T-helper 9 cell (primary cell): ENCODE data around the gene FAM98C.

Experiments
- DNase-seq: peaks from one replicate; pipeline ENCODE4 v3.0.0-alpha.2; 2020

FAM98C gene

DNA sequence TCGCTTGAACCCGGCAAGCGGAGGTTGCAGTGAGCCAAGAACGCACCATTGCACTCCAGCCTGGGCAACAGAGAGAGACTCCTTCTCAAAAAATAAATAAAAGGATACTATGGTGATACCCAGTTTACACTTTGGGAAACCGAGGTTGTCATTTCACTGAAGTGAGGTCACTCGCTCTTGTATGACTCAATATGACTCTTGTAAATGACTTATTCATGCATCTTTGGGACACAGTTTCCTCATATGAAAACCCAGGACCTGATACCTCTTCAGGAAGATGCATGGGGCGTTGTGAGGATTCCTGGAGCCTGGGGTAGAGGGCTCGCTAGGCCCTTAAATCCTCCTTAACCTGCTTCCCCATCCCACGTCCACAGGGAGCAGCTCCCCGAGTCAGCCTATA lies 24.0 kb upstream of the FAM98C start:
- DNase-seq: no peak

DNA sequence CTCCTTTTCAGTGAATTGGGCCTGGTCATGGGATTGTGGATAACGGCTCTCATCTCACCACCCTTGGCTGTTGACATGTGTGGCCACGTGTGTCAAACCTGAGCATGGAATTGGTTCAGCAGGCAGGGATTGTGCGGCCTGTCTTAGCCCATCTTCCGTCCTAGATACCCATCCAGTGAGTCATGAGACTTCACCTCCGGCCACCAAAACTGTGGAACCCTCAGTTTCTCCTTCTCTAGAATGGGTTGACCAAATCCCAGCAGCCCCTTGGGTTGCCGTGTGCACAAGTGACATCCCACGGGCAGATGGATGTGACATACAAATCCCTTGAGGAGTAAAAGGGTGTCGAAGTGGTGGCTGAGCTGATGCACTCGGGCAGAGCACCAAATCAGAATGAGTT lies 21.8 kb upstream of the FAM98C start:
- no peak for DNase-seq

DNA sequence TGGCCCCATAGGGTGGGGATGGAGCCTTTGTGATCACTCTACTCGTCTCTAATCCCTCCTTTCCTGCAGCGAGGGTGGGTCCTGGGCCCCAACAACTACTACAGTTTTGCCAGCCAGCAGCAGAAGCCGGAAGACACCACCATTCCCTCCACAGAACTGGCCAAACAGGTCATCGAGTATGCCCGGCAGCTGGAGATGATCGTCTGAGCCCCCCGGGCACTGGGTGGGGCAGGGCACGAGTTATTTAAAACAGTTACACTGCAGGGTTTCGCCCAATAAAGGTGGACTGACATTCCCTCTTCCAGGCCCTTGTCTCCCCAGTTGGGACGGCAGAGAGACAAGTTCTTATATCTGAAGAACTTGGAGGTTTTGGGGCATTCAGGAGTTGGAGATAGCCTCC lies 19.7 kb upstream of the FAM98C start:
- no peak for DNase-seq

DNA sequence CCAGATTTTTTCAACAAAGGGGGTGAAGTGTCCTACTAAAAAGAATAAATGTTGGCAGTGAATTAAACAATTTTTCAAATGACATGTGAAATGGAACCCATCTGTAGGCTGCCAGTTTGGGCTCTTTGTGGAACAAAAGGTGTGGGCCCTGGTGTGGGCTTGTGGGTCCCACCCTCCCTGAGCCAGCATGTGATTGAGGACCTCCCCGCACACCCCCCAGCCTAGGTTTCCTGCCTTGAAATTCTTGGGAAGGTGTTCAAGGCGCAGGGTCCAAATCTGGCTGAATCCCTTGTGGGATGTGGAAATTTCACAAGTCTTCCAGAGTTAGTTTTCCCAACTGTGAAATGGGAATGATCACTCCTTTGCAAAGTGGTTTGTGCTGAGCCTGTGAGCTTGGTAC lies 19.1 kb upstream of the FAM98C start:
- no peak for DNase-seq

DNA sequence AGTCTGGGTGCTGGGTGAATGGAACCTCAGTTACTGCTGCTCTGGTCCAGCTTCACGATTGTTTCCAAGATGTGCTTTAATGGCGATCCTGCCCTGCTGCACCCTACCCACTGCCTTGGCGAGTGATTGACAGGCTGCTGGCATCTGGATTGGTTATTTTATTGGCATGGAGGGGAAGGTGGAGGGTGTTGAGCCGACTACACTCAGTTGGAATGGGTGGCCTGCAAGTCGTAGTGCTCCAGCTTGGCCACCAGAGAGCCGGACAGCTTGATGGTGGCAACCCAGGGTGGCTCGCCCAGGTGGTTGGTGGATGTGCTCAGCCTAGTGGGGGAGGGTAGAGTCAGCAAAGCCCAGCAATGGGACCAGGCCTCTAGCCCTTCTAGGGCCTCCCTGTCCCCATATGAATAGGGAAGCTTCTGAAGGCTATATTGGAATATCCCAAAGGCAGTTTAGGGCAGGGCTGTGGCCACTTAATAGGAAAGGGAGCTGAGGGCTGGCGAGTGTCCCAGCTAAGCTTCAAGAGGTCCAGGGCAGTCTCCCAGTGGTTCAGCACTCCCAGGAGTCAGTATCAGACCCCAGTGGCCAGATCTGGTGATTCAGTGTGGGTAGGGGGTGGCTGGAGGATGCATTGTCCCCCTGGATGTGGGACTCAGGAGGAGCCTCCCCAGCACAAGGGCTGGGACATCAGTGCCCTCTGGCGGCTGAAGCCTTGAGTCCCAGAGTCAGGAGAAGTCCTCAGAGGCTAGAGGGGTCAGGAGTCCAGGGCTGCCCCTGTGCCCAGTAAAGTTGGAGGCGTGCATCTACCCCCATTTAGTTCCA lies 18.5 kb upstream of the FAM98C start:
- DNase-seq: no peak

DNA sequence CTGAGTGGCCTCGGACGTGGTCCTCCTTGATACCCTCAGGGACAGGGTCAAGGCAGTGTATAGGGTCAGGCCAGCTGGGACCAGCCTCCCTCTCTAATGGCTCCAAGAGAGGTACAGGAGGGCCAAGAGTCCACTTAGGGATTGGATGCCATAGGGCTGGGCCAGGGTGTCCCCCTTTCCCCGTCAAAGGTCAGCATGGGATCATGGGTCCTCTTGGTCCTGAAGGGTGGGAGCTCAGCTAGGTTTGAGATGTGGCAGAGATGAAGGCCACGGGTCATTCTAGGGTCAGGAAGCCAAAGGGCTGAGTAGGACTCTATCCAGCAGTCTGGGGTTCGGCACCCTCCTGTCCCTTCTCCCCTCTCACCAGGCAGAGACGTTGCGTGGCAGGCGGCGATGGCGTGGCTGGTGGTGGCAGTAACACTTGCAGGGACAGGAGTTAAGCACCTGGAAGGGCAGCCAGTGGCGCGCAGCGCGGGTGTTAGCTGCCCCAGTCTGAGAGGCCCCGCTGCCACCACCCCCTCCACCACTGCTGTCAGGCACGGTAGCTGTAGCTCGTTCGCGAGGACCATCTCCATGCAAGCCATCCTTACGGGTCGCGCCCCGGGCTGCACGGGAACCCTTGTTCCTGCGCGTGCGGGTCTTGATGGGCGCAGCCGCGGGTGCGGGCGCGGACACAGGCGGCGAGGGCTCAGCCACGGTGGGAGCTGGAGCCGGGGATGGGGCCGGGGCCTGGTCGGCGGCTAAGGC lies 17.7 kb upstream of the FAM98C start:
- DNase-seq: no peak

DNA sequence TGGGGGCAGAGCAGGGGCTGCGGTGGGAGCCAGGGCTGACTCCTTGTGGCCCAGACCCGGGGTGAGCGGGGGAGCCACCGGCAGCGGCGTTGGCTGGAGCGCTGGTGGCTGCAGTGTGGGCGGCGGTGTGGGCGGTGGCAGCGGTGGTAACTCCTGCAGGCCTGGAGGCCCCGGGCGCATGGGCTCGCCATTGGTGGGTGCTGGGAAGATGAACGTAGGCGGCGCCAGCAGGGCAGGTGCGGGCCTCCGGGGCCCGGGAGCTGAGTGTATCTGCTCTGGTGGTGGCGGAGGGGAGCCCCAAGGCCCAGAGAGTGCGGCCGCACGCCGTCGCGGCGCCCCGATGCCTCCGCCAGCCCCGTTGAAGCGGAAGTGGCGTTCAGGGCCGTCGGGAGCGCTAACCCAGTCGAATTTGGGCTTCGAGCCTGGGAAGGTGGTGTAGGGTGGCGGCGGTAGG lies 17.1 kb upstream of the FAM98C start:
- DNase-seq: no peak

DNA sequence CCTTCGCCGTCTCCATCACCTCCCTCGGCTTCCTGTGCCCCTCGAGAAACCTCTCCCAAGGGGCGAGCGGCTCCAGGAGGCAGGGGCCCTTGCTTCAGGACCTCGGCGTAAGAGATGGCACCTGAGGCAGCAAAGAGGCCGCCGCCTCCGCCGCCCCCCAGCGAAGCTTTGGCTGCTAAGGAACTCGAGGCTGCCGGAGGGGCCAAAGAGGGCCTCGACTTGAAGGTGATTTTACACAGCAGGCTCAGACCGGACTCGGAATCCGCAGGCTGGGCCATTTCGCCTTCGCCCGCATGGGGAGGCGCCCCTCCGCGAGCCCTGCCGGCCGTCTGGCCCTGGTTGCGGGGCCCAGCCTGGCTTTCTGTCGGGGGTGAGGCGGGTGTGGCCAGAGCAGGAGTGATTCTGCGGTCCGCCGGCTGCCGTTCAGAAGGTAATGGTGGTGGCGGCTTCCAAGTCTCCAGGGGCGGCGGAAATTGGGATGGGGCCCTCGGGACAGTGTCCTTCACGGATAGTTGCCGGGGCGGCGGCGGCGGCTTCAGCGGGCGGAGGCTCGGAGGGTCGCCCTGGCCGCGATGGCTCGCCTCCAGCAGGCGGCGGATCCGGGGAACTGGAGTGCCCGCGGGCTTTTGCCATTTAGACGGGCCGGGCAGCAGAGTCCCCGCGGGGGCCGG lies 16.5 kb upstream of the FAM98C start:
- no peak for DNase-seq

DNA sequence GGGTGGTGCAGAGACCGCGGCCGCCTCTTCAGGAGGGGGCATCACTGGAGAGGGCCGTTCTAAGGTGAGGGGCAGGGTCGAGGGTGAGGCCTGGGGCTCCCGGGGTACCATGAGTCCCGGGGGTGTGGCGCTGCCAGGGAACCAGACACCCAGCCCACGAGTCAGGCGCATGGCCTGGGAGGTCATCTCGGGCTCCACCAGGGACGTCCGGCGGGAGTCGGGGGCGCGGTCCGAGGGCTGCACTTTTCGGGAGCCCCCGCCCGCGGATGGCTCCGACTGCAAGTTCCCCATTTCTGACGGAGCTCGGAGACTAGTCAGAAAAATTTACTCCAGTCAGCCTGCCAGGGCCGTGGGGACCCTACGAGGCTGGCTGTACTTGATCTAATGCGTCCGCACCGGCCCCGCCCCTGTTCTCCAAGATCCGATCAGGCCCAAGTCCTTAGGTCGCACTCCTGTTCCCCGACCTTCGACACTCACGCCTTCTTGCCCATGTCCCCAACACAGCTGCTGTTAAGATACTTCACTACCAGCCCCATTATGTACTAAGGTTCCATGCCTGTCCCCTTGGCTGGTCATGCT lies 15.8 kb upstream of the FAM98C start:
- DNase-seq: no peak

DNA sequence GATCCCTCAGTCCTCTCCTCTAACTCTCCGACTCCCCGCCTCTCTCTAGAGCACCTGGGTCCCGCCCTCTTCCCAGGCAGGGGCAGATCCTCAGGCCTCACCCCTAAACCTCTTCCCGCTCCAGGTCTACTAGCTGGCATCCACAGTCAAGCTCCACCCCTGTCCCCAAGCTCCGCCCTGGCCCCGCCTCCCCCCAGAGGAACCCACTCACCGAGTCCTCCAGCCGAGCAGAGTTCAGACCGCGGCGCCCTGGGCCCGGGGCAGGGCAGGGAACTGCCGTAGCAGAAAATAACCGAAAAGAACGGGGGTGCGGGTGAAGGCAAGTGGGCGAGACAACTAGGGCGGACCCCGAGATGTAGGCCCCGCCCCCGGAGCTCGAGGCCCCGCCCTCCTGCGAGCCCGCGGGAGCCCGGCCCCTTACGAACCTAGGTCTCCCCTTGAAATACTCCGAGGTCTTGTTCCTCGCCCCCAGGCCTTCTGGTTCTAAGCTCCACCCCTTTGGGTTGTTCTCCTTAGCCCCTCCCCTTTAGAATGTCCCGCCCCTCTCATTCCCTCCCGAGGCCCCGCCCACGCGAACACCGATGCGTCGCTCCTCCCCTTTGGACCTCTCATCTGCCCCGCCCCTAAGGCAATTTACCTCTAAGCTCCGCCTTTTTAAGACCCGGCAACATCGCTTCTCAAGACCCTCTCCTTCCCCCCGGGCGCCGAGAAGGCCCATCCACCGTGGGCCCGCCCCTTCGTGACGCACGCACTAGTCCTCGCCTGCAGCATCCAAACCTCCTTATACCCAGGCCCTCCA lies 15.1 kb upstream of the FAM98C start, which contains the start of gene GGN:
Gene GGN, minus strand, starts transcription at position 485 of the 799 bp plus-strand sequence. CDS start 773 bp downstream, outside the sequence.
- DNase-seq: peak; percentile 77

DNA sequence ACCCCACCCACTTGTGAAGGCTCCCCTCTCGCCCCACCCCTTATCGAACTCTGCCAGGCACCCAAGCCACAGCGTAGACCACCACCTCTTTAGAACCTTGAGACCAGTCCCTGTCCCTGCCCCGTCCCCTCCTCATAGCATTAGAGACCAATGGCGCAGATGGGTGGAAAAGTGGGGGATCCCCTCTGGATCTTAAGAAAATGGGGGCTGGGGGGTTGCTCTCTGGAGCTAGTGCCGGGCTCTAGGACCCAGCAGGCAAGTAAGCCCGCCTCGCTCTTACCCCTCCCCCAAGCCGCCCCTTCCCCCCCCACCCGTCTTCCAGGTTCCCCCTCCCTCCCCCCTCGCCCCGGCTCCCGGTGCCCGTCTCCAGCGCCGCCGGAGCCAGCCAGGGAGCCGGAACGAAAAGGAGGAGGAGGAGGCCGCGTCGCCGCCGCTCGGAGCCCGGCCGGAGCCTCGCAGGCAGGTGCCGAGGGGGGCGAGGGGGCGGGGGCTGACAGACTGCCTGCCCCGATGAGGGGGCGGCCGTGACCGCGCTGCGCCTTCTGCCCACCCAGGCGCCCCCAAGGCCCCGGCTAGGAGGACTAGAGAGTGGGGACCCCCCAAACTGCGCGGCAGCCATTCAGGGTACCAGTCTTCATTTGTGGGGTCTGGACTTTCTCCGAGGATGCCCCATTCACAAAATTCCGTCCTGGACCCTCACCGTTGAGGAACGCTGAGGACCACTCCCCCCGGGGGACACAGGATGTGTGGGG lies 14.4 kb upstream of the FAM98C start, which contains the start of gene SPRED3:
Gene SPRED3, plus strand, starts transcription at position 349 of the 752 bp plus-strand sequence. CDS start 1,606 bp downstream, outside the sequence.
- no peak for DNase-seq

DNA sequence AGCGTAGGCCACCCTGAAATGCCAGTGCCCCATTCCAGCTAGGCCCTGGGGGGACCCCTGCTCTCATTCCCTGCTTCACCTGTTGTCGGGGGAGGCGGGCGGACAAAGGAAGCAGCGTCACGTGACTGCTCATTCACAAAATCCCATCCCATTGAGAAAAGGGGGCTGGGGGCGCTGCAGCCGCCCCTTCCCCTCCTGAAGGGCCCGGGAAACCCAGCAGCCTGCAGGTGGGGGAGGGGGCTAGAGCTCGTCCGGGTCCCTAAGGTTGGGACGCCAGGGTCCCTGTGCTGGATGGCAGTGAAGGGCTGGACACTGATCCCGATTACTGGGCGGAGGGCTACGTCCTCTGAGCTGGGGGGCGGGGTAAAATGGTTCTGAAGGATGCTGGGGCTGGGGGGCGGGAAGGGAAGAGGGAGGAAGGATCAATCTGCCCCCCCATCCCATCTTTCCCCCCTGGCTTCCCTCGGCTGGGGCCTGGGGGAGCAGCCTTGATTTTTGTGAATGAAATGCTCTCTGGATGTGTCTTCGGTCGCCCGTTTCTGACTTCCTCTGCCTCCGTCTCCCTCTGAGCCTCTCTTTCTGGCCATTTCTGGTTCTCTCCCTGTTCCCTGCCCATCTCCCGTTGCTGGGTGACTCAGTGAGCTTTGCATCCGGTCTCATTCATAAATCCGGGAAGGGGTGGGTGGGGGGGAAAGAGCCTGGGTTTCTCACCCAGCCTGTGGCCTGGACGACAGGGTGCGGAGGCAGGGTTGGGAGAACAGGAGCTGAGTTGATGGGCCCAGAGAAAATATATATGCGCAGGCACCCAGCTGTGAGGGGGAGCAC lies 13.6 kb upstream of the FAM98C start:
- DNase-seq: no peak

DNA sequence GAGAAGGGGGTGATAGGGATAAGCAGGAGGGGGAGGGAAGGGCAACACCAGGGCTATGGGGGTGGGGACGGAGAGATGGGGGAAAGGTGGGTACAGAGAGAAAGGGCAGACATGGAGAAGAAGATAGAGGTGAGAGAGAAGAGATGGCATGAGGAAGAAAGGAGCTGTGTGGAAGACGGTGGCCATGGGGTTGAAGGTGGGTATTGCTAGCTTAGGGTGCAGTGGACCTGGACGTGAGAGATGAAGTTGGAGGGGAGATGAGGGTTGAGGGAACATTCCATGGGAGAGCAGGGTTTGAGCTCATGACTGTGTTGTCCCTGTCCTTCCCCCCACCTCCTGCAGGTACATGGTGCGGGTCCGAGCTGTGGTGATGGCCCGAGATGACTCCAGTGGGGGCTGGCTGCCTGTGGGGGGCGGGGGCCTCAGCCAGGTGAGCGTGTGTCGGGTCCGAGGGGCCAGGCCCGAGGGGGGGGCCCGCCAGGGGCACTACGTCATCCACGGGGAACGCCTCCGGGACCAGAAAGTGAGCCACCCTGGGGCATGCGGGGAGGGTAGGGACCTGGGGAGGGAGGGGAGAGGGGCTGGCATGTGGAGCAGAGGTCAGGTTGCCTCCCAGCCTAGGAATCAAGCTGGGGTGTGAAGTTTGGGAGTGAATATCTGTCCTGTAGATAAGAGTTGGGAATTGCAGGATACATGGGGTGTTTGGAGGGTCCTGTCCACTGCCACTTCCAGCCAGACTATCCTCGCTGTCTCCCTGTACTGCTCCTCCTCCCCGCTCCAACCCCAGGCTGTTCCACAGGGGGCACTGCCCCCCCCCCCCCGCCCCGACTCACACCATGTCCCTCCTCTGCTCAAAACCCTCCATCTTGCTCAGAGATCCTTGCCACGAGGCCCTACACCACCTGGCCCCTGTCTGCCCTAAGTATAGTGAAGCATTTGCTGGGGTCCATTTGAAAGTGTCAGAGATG lies 12.7 kb upstream of the FAM98C start:
- no peak for DNase-seq

DNA sequence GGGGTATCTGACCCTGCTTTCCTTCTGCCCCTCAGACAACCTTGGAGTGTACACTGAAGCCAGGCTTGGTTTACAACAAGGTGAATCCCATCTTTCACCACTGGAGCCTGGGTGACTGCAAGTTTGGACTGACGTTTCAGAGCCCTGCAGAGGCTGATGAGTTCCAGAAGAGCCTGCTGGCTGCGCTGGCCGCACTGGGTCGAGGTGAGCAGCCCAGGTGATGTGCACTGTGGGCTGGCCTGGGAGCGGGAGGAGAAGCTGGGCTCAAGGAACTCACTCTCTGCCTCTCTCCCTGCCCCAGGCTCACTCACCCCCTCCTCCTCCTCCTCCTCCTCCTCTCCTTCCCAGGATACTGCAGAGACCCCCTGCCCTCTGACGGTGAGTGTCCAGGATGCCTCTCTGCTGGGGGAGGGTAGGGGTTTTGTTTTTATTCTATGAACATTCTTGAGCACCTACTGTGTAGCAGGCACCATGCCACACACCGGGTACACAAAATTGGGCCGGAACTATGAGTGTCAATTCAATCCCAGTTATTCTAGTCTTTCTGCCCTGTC lies 10.9 kb upstream of the FAM98C start:
- DNase-seq: no peak

DNA sequence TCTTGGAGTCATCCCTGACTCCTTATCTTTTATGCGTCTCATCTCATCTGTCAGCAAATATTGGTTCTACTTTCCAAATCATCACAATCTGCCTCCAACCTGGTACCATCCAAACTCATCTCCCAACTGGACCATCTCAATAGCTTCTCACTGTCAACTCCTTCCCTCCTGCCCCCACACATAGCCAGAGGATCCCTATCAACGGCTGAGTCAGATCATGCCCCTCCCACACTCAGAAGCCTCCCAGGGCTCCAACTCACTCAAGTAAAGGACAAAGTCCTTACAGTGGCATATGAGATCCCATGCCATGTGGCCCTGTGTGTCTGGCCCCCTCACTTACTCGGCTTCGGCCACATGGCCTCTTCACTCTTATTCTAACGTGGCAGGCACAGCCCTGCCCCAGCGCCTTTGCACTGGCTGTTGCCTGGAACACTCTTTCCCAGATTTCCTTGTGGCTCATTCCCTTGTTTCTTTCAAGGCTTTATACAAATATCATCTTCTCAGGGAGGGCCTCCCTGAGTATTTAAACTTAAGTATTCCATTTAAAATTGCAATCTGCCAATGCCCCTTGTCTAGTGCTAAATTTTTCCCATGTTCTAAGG lies 10.1 kb upstream of the FAM98C start:
- no peak for DNase-seq

DNA sequence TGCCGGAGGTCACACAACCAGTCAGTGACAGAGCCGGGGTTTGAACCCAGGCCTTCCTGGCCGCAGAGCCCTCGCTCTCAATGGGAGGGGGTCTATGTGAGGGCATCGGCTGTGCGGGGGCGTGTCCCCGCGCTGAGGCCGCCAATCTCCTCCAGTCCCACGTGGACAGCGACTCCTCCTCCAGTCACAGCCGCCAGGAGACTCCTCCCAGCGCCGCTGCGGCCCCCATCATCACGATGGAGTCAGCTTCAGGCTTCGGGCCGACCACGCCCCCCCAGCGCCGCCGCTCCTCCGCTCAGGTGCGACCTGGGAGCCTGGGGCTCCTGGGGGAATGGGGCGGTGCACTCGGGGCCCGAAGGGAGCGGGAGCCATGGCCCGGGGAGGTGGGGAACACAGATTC lies 8.4 kb upstream of the FAM98C start:
- peak; percentile 49 for DNase-seq

DNA sequence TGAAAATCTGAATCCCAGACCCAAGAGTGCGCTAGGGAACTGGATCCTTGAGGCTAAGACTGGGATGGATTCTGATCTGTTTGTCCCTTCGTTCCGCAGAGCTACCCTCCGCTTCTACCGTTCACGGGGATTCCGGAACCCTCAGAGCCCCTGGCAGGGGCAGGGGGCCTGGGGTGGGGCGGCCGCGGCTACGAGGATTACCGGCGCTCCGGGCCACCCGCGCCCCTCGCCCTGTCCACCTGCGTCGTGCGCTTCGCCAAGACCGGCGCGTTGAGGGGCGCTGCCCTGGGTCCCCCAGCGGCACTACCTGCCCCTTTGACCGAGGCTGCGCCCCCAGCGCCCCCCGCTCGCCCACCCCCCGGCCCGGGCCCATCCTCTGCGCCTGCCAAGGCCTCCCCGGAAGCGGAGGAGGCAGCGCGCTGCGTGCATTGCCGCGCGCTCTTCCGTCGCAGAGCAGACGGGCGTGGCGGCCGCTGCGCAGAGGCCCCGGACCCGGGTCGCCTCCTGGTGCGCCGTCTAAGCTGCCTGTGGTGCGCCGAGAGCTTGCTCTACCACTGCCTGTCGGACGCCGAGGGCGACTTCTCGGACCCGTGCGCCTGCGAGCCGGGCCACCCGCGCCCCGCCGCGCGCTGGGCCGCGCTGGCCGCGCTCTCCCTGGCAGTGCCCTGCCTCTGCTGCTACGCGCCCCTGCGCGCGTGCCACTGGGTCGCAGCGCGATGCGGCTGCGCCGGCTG lies 7.3 kb upstream of the FAM98C start:
- DNase-seq: no peak

DNA sequence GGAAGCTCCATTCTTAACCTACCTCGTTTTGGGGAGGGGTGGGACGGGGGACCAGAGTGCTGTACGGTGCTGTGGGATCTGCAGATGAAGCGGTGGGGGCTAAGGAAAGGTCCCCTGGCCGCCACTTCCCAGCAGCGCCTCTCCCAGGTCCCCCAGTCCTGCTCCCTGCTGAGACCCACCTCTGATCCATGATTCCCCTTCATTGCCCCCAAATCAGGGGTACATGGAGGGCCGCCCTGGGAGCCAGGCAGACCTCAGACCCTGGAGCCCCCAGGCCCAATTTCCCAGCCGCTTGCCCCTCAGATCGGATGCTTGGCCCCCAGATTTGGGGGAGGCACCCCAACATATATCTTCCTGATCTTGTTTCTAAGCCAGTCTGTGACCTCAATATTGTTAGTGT lies 3.8 kb upstream of the FAM98C start:
- no peak for DNase-seq
